HG03342 (cell line): ENCODE measurements around the gene TMEM178B.

Experiments
- ATAC-seq: cut with Tn5 transposase; IDR thresholded peaks from one replicate; pipeline ENCODE4 v1.9.1; 2021; ENCODE audit warnings: mild to moderate bottlenecking, moderate library complexity; ENCODE audit not compliant: unreplicated experiment

Gene TMEM178B

GRCh38 chr7:141348728-141349127 is 274.9 kb downstream of the TMEM178B start:
- no peak for ATAC-seq

DNA sequence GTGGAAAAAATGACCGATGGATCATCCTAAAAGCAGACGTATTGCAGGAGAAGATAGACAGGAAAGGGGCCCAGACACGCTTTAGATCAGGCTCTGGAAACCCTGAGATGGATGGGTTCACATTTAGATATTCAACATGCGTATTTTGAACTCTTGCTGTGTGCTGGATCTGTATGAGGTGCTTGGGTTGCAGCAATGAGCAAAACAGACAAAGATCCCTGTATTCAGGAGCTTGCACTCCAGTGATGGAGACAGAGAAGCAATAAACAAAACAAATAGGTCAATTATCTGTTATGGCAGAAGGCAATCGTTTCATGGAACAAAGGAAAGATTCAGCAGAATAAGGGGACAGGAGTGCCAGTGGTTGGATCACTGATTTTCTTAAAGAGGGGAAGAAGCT is 275.5 kb downstream of the TMEM178B start:
- ATAC-seq = no peak

DNA sequence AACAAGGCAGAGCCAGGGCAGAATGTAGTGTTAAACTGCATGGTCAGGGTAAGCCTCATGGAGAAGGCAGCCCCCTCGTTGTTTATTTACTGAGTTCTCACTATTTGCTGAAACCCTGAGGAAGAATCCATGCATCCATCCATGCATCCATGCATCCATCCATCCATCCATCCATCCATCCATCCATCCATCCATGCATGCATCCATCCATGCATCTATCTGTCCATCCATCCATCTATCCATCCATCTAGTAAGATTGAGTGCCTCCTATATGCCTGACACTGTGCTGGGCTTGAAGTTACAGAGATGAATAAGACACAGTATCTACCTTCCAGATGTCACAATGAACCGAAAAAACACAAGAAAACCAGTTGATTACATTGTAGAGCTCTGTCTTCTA is 275.9 kb downstream of the TMEM178B start:
- ATAC-seq = no peak

DNA sequence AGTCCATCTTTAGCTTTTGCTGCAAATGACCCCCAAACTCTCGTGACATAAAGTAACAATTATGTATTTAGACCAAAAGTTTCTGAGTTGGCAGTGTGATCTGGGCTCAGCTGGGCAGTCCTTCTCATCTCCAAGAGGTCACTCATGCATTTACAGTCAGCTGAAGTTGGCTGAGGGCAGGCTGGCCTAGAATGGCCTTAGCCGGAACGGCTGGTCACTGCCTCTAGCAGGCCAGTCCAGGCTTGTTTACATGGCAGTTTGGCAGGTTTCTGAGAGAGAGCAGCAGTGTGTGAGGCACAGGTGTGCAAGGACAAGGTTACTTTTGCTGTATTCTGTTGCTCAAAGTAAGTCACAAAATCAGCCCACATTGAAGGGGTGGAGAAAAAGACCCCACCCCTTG is 277.3 kb downstream of the TMEM178B start:
- no peak for ATAC-seq

- ATAC-seq = no peak
These were observed 279.1 kb downstream of the TMEM178B start for GRCh38 chr7:141352955-141353354.

DNA sequence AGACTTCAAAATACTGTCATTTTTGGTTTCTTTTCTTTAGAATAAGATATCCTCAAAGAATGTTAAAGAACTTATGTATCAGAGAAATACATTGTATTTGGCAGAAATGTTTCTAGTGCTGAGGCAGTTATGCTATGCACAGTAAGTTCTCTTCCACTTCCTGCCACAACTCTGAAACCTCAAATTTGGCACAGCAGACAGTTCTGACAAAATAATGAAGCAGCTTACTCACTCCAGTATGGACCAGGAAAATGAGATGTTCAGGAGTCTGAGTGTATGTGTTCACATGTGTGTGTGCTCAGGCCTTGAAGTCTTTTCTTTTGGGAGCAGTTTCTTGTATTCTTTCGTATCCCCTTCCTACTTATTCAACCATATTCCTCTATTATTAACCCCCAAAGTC is 280.4 kb downstream of the TMEM178B start:
- no peak for ATAC-seq

DNA sequence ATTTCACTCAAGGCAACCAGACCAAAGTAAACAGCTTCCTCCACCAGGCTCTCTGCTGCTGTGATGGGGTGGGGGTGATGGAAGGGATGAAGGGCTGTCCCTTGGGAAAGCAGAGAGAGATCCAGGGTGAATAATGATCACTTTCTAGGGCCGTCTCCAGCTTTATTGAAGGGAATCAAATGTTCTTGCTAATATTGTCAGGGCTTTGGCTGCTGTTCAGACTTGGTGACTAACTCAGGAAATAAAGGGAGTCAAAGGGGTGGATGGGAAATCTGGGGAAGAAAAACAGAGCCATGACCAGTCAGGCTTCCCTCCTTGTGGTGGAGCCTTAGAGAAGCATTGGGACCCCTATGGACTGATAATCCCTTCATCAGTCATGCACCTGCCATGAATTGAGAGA is 281.2 kb downstream of the TMEM178B start:
- ATAC-seq = no peak

GRCh38 chr7:141356161-141356560 is 282.3 kb downstream of the TMEM178B start:
- no peak for ATAC-seq

DNA sequence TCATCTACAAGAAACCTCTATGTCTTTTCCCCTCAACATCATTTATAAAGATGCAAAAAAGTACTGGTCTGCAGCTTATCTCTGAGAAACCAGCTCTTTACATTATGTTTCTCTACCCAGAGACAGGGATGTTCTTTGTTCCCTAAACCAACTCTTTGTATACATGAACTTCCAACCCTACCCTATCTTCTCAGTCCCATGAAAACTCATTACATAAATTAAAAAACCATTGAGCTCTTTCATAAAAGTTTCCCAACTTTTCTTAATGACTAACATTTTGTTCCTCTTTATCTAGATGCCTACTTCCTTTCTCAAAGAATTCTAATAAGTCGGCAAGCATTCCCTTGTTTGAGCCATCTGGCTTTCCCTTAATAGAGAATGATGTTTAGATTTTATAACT is 284.5 kb downstream of the TMEM178B start:
- no peak for ATAC-seq

DNA sequence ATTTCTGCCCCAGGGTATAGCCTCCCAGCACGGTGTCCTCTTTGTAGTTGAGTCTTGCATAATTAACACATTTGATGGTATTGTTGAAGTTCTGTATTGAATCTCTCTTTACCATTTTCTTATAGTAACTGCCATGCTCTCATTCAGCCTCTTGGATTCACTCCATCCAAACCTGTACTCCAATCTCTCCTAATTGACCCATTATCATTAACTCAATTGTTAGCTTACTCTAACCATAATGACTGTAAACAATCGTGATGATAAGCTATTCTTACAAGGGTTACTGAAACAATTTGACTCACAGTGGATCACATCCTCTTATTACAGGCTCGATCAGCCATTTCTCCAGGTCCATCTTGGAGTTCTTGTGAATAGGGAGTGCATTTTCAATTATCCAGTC is 285.4 kb downstream of the TMEM178B start:
- ATAC-seq = no peak

DNA sequence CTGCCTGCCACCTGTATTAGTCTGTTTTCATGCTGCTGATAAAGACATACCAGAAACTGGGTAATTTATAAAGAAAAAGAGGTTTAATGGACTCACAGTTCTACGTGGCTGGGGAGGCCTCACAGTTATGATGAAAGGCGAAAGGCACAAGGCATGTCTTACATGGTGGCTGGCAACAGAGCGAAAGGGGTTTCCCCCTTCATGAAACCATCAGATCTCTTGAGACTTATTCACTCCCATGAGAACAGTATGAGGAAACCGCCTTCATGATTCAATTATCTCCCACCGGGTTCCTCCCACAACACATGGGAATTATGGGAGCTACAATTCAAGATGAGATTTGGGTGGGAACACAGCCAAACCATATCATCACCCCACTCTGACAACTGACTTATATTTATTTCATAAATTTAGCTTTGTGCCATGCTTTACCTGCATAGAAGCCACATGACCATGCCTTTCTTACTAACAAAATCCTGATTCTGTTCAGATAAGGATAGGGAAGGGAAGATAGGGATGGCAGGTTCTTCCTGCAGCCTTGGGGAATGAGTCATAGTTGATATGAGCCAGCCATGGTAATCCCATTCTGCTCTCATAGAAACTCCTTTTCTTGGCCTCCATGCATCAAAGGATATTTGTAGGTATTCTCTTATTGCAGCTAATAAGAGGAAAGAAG is 286.0 kb downstream of the TMEM178B start:
- ATAC-seq = no peak

DNA sequence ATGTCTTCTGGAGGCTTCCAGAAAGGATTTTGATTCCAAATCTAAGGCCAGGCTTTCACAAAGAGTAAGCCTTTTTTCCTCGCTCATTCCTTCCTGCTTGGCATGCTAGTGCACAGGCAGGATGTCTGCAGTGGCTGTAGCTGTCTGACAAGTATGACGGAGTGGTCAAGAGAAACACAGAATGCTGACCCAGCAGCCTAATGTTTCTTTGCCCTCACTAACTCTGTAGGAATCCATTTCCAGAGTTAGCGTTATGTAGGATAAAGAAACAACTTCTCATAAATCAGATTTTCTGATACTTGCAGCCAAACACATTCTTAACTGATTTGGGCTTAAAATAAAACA is 286.5 kb downstream of the TMEM178B start:
- no peak for ATAC-seq

DNA sequence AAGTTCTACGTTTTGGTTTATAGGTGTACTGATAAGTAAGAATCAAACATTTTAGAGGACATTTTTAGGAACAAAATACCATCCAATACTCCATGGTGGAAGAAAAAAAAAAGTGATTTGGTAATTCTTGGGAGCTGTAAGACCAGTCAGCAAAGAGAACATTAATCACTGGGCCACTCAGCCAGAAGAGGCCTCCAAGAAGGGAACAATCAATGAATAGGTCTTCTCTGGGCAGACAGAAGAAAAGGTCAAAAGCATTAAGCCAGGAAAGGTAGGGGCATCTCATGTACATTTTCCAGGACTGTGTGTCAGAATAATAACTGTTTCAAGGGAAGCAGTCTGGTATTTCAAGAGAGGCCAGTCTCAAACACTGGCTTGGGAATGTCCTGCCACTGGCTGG is 286.9 kb downstream of the TMEM178B start:
- no peak for ATAC-seq

DNA sequence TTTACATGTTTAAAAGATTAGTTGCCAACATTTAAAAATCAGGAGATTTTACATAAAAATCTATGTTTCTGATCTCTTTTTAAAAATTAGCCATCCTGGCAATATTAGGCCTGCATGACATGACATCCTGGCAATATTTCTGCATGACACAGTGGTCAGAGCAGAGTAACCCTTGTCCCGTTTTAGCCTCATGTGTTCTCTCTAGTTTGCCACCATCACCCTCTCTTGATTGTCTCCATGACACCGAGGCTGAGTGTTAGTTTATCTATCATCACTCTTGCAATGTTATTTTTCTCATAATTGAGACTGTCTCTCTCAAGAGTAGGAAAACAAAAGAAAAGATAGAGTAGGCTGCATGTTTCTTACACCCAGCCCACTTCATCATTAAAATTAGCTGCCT is 287.6 kb downstream of the TMEM178B start:
- no peak for ATAC-seq

DNA sequence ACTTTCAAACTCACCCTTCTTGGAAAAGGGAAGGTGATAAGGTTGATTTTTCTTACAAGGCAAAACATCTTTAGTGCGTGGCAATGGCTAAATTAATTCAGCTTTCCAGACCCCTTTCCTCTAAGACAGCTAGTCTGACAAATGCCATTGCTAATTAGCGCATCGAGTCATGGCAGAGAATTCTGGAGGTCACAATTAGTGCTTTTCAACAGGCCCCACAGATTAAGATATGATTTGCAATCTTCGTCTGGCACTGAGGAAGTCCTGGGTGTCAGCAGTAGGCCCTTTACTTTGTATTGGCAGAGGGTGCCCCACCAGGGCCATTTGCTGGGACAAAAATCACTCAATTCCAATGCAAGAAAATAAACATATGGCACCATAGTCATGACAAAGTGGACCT is 288.1 kb downstream of the TMEM178B start:
- no peak for ATAC-seq

DNA sequence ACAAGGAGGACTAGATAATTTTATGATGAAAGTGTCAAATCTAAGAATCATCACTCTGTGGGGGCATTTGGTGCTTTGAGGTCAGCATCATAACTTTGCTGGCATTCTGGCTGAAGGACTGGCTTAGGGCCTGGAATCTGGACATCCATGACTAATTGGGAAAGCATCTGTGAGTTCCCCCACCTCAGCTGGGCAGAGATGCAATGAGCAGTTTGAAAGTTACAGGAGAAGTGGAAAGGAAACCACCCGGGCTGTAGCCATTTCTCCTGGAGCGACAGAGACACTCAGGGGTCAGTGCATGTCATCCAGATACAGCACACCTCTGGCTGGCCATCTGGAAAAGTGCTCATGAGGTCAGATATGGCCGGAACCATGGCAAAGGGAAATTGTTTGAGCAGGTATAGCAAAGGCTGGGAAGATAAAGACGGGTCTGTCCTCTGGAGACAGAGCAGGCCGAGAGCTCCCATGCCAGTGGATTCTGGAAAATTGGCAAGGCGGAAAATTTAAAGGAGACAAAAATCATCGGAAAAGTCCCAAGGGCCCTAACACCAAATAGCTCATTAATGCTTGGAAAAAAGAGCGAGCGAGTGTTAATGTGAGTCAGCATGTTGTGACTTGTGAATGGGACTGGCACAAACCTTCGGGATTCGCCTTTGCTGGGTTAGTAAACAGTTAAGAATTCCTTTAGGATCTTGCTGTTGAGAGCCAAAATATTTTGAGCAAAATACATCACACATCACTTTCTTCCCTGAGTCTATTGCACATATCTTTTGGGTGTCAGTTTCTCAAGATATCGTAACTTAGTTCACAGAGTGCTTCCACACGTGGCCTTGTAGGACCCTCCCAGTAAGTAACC is 288.9 kb downstream of the TMEM178B start:
- no peak for ATAC-seq

GRCh38 chr7:141363748-141364147 is 289.9 kb downstream of the TMEM178B start:
- no peak for ATAC-seq

- ATAC-seq = no peak
These were observed 292.3 kb downstream of the TMEM178B start for GRCh38 chr7:141366091-141366621.

GRCh38 chr7:141369422-141369821 is 295.6 kb downstream of the TMEM178B start:
- no peak for ATAC-seq

- no peak for ATAC-seq
These were observed 296.3 kb downstream of the TMEM178B start for GRCh38 chr7:141370178-141370577.

- no peak for ATAC-seq
These were observed 296.8 kb downstream of the TMEM178B start for GRCh38 chr7:141370650-141371049.

DNA sequence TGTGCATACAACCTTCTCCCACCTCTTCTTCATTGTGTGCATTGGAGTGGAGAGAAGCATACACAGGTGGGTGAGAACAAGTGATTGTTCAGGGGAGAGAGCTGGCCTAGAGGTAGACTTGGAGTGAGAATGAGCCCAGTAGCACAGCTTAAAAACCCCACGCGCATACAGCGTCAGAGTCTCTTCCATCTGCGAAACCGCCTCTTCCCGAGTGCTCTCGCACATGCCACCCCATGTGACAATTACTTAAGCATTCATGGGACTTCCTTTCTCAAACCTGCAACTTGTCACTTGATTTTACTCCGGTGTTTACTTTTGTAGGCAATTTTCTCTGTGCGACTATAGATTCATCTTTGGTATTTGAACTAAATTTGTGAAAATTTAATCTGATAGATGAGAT is 300.6 kb downstream of the TMEM178B start:
- no peak for ATAC-seq
